Measurements from ENCODE around the gene FOXK2.

FOXK2 gene

GRCh38 chr17:82631544-82631943 is 112.0 kb downstream of the FOXK2 start:
- POLR2A ChIA-PET (ENCODE audit: low non-redundant PET): no interaction called here
- no peak overlapping the region for H3K27ac ChIP-seq
- TF ChIP-seq CTCF (conservative IDR thresholded peaks at IDR 0.05; ENCODE audit: low read depth): no peak
- CTCF ChIA-PET: no interaction called here
- DNase-seq (ENCODE audit: low spot score): no peak

GRCh38 chr17:82632451-82632850 is 112.9 kb downstream of the FOXK2 start:
- no peak for DNase-seq (ENCODE audit: low spot score)
- ChIA-PET CTCF (no interaction called here), POLR2A (ENCODE audit: low non-redundant PET) (no interaction called here)
- no peak for TF ChIP-seq CTCF (conservative IDR thresholded peaks at IDR 0.05; ENCODE audit: low read depth)
- no peak overlapping the region for H3K27ac ChIP-seq

- ChIA-PET CTCF (no interaction called here), POLR2A (ENCODE audit: low non-redundant PET) (no interaction called here)
- DNase-seq (ENCODE audit: low spot score): no peak
These were observed 113.8 kb downstream of the FOXK2 start for GRCh38 chr17:82633343-82633742.

GRCh38 chr17:82636626-82637598 is 117.4 kb downstream of the FOXK2 start:
- no peak overlapping the region for H3K27ac ChIP-seq
- DNase-seq (ENCODE audit: low spot score): no peak
- ChIA-PET CTCF (no interaction called here), POLR2A (ENCODE audit: low non-redundant PET) (no interaction called here)
- TF ChIP-seq CTCF (conservative IDR thresholded peaks at IDR 0.05; ENCODE audit: low read depth): no peak

More at GRCh38 chr17:82633343-82633742, 113.8 kb downstream of the FOXK2 start:
- no peak overlapping the region for H3K27ac ChIP-seq
- no peak for TF ChIP-seq CTCF (conservative IDR thresholded peaks at IDR 0.05; ENCODE audit: low read depth)

- POLR2A ChIA-PET (ENCODE audit: low non-redundant PET): no interaction called here
- DNase-seq (ENCODE audit: low spot score): no peak
- no peak for TF ChIP-seq CTCF (conservative IDR thresholded peaks at IDR 0.05; ENCODE audit: low read depth)
- CTCF ChIA-PET: no interaction called here
- H3K27ac ChIP-seq: no peak overlapping the region
These were observed 118.7 kb downstream of the FOXK2 start for GRCh38 chr17:82638183-82638773.

- no peak for DNase-seq (ENCODE audit: low spot score)
- TF ChIP-seq CTCF (conservative IDR thresholded peaks at IDR 0.05; ENCODE audit: low read depth): no peak
- ChIA-PET CTCF (no interaction called here), POLR2A (ENCODE audit: low non-redundant PET) (no interaction called here)
- no peak overlapping the region for H3K27ac ChIP-seq
These were observed 120.1 kb downstream of the FOXK2 start for GRCh38 chr17:82639628-82640027.

Data from RWPE1 (cell line).